Measurements from ENCODE around the gene DPF3.

DPF3 gene

GRCh38 chr14:72800296-72800695, 93.6 kb downstream of the DPF3 start:
- DNase-seq (ENCODE audit: low read depth): no peak

GRCh38 chr14:72796935-72797334, 97.0 kb downstream of the DPF3 start:
- no peak for DNase-seq (ENCODE audit: low read depth)

- no peak for DNase-seq (ENCODE audit: low read depth)
These were observed 100.6 kb downstream of the DPF3 start for GRCh38 chr14:72793156-72793939.

- no peak for DNase-seq (ENCODE audit: low read depth)
These were observed 101.7 kb downstream of the DPF3 start for GRCh38 chr14:72792051-72792788.

- no peak for DNase-seq (ENCODE audit: low read depth)
These were observed 102.9 kb downstream of the DPF3 start for GRCh38 chr14:72790887-72791566.

GRCh38 chr14:72788972-72789728, 104.8 kb downstream of the DPF3 start:
- DNase-seq (ENCODE audit: low read depth): no peak

GRCh38 chr14:72788255-72788654, 105.6 kb downstream of the DPF3 start:
- DNase-seq (ENCODE audit: low read depth): no peak

- no peak for DNase-seq (ENCODE audit: low read depth)
These were observed 106.1 kb downstream of the DPF3 start for GRCh38 chr14:72787841-72788240.

GRCh38 chr14:72786378-72787350, 107.2 kb downstream of the DPF3 start:
- DNase-seq (ENCODE audit: low read depth): no peak

- no peak for DNase-seq (ENCODE audit: low read depth)
These were observed 110.2 kb downstream of the DPF3 start for GRCh38 chr14:72783741-72784140.

- DNase-seq (ENCODE audit: low read depth): no peak
These were observed 111.1 kb downstream of the DPF3 start for GRCh38 chr14:72782817-72783216.

GRCh38 chr14:72781561-72782508, 112.1 kb downstream of the DPF3 start:
- peak; percentile 89 for DNase-seq (ENCODE audit: low read depth)

- peak; percentile 8 for DNase-seq (ENCODE audit: low read depth)
These were observed 113.2 kb downstream of the DPF3 start for GRCh38 chr14:72780751-72781150.

GRCh38 chr14:72779679-72780078, 114.2 kb downstream of the DPF3 start:
- no peak for DNase-seq (ENCODE audit: low read depth)

GRCh38 chr14:72777636-72778035, 116.3 kb downstream of the DPF3 start:
- DNase-seq (ENCODE audit: low read depth): no peak

GRCh38 chr14:72776701-72777261, 117.1 kb downstream of the DPF3 start:
- DNase-seq (ENCODE audit: low read depth): no peak

- no peak for DNase-seq (ENCODE audit: low read depth)
These were observed 117.9 kb downstream of the DPF3 start for GRCh38 chr14:72775923-72776554.

- DNase-seq (ENCODE audit: low read depth): no peak
These were observed 118.8 kb downstream of the DPF3 start for GRCh38 chr14:72774894-72775620.

All from ELR (cell line).